HepG2 (cell line): ENCODE measurements around the gene SUPT4H1. TPM values are rescaled to one million over a fixed set of nuclear protein-coding genes. Genes with fewer than 3 reads are reported as not detected.

Experiments used
- AFF4 ChIP-seq: sonication (generic); formaldehyde crosslinking; IDR thresholded peaks from 2 replicates; pipeline ENCODE4 v1.4.0; 2020; ENCODE audit warnings: missing genetic modification reagents
- HHEX ChIP-seq: IDR thresholded peaks from 2 replicates; pipeline ENCODE4 v1.6.1; 2016; ENCODE audit warnings: control low read depth
- KDM2A ChIP-seq: sonication (generic); formaldehyde crosslinking; IDR thresholded peaks from 2 replicates; pipeline ENCODE4 v1.4.0; 2020; ENCODE audit warnings: low read depth, missing genetic modification reagents, borderline replicate concordance
- KDM4B ChIP-seq: sonication (generic); formaldehyde crosslinking; IDR thresholded peaks from 2 replicates; pipeline ENCODE4 v1.4.0; 2020; ENCODE audit warnings: missing genetic modification reagents
- MTF2 ChIP-seq: sonication (generic); formaldehyde crosslinking; IDR thresholded peaks from 2 replicates; pipeline ENCODE4 v1.5.0; 2020; ENCODE audit warnings: missing genetic modification reagents, borderline replicate concordance
- RARA ChIP-seq: IDR thresholded peaks from 2 replicates; pipeline ENCODE4 v1.6.1; 2016; ENCODE audit warnings: missing genetic modification reagents, missing compliant biosample characterization
- SALL2 ChIP-seq: sonication (generic); formaldehyde crosslinking; IDR thresholded peaks from 2 replicates; pipeline ENCODE4 v1.8.1; 2023; ENCODE audit warnings: mild to moderate bottlenecking, missing genetic modification reagents, inconsistent platforms
- ZFP36 ChIP-seq: fragments of 150-350 bp; IDR thresholded peaks from 2 replicates; pipeline ENCODE4 v1.6.1; 2018; ENCODE audit warnings: borderline replicate concordance, low read length, low read depth; ENCODE audit not compliant: partially characterized antibody
- ZNF296 ChIP-seq: sonication (generic); formaldehyde crosslinking; conservative IDR thresholded peaks from 2 replicates; pipeline ENCODE4 v1.5.0; 2020; ENCODE audit warnings: mild to moderate bottlenecking, missing genetic modification reagents
- ZNF329 ChIP-seq: sonication (generic); formaldehyde crosslinking; IDR thresholded peaks from 2 replicates; pipeline ENCODE4 v1.9.0; 2021; ENCODE audit warnings: low read depth, mild to moderate bottlenecking, missing genetic modification reagents
- ZNF331 ChIP-seq: sonication (generic); formaldehyde crosslinking; IDR thresholded peaks from 2 replicates; pipeline ENCODE4 v1.4.0; 2020; ENCODE audit warnings: missing genetic modification reagents
- ZNF598 ChIP-seq: sonication (generic); formaldehyde crosslinking; IDR thresholded peaks from 2 replicates; pipeline ENCODE4 v1.5.1; 2020; ENCODE audit warnings: mild to moderate bottlenecking, missing genetic modification reagents, borderline replicate concordance
- ZNF629 ChIP-seq: sonication (generic); formaldehyde crosslinking; conservative IDR thresholded peaks from 2 replicates; pipeline ENCODE4 v1.5.0; 2020; ENCODE audit warnings: missing genetic modification reagents
- ZNF772 ChIP-seq: sonication (generic); formaldehyde crosslinking; IDR thresholded peaks from 2 replicates; pipeline ENCODE4 v1.5.0; 2020; ENCODE audit warnings: mild to moderate bottlenecking, missing genetic modification reagents
- ZNF777 ChIP-seq: sonication (generic); formaldehyde crosslinking; IDR thresholded peaks from 2 replicates; pipeline ENCODE4 v1.4.0; 2020; ENCODE audit warnings: missing genetic modification reagents
- ZNF792 ChIP-seq: IDR thresholded peaks from 2 replicates; pipeline ENCODE4 v1.6.1; 2016
- ZSCAN22 ChIP-seq: sonication (generic); formaldehyde crosslinking; IDR thresholded peaks from 2 replicates; pipeline ENCODE4 v1.4.0; 2020; ENCODE audit warnings: mild to moderate bottlenecking, missing genetic modification reagents
- polyA plus RNA-seq, 8 experiments: library from polyadenylated mRNA; depleted of rRNA in 3 of 8; stranded (reverse) in 7 of 8; unstranded in 1 of 8; fragments of >200 nt; fragmentation: Illumina TruSeq in 4 of 8; extraction: Trizol in 4 of 8; gene quantifications; 2 replicates each; pipeline versions ENCODE4 v1.2.1 to v1.2.3, GENCODE V29; 2011 to 2016; ENCODE audit warnings: low read depth in 4 of 8, missing spikeins in 1 of 8, mixed read lengths in 1 of 8; ENCODE audit not compliant: insufficient read depth in 1 of 8
- total RNA-seq, 5 experiments: library from RNA; depleted of rRNA; stranded (reverse); fragments of >200 nt; fragmentation: Illumina TruSeq; extraction: Trizol; gene quantifications; 2 replicates each; pipeline ENCODE4 v1.2.3, GENCODE V29; 2016; ENCODE audit warnings: low read depth in 1 of 5
- TF ChIP-seq, protein P1 (sequence below): sonication (generic); formaldehyde crosslinking; IDR thresholded peaks from 2 replicates; pipeline ENCODE4 v1.5.1; 2020; ENCODE audit warnings: mild to moderate bottlenecking, missing genetic modification reagents, borderline replicate concordance
- TF ChIP-seq, protein P2 (sequence below): IDR thresholded peaks from 2 replicates; pipeline ENCODE4 v1.6.1; 2016; ENCODE audit warnings: missing genetic modification reagents, missing compliant biosample characterization
- TF ChIP-seq, protein P3 (sequence below): sonication (generic); formaldehyde crosslinking; conservative IDR thresholded peaks from 2 replicates; pipeline ENCODE4 v1.8.0; 2022; ENCODE audit warnings: mild to moderate bottlenecking, moderate library complexity, missing genetic modification reagents

SUPT4H1 gene
- total and polyA plus RNA-seq, 2 of the 13 experiments (the other 11 are each of a cell fraction or from before 2014, with no cell fraction given) = 155 to 244 TPM

- TF ChIP-seq AFF4 (peak; percentile 77; the same call in 1 of the 2 replicates), SALL2 (no peak), ZSCAN22 (no peak), ZNF777 (CRISPR knock-in tag) (no peak), ZNF329 (CRISPR knock-in tag) (no peak), HHEX (CRISPR knock-in tag) (no peak), ZNF629 (CRISPR knock-in tag) (0 out of 2 replicates have a peak, but pooled peaks have one; percentile 9), MTF2 (CRISPR knock-in tag) (no peak), ZNF296 (CRISPR knock-in tag) (no peak), RARA (peak; percentile 80), ZNF331 (CRISPR knock-in tag) (no peak), ZNF598 (no peak), ZNF772 (no peak), KDM4B (CRISPR knock-in tag) (no peak), KDM2A (CRISPR knock-in tag) (0 out of 2 replicates have a peak, but pooled peaks have one; percentile 25), ZFP36 (no peak), ZNF792 (CRISPR knock-in tag) (no peak; the same call in 1 of the 2 replicates)
- TF ChIP-seq, protein P1, sequence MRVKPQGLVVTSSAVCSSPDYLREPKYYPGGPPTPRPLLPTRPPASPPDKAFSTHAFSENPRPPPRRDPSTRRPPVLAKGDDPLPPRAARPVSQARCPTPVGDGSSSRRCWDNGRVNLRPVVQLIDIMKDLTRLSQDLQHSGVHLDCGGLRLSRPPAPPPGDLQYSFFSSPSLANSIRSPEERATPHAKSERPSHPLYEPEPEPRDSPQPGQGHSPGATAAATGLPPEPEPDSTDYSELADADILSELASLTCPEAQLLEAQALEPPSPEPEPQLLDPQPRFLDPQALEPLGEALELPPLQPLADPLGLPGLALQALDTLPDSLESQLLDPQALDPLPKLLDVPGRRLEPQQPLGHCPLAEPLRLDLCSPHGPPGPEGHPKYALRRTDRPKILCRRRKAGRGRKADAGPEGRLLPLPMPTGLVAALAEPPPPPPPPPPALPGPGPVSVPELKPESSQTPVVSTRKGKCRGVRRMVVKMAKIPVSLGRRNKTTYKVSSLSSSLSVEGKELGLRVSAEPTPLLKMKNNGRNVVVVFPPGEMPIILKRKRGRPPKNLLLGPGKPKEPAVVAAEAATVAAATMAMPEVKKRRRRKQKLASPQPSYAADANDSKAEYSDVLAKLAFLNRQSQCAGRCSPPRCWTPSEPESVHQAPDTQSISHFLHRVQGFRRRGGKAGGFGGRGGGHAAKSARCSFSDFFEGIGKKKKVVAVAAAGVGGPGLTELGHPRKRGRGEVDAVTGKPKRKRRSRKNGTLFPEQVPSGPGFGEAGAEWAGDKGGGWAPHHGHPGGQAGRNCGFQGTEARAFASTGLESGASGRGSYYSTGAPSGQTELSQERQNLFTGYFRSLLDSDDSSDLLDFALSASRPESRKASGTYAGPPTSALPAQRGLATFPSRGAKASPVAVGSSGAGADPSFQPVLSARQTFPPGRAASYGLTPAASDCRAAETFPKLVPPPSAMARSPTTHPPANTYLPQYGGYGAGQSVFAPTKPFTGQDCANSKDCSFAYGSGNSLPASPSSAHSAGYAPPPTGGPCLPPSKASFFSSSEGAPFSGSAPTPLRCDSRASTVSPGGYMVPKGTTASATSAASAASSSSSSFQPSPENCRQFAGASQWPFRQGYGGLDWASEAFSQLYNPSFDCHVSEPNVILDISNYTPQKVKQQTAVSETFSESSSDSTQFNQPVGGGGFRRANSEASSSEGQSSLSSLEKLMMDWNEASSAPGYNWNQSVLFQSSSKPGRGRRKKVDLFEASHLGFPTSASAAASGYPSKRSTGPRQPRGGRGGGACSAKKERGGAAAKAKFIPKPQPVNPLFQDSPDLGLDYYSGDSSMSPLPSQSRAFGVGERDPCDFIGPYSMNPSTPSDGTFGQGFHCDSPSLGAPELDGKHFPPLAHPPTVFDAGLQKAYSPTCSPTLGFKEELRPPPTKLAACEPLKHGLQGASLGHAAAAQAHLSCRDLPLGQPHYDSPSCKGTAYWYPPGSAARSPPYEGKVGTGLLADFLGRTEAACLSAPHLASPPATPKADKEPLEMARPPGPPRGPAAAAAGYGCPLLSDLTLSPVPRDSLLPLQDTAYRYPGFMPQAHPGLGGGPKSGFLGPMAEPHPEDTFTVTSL (CRISPR knock-in tag) = peak; percentile 77
- TF ChIP-seq, protein P2, sequence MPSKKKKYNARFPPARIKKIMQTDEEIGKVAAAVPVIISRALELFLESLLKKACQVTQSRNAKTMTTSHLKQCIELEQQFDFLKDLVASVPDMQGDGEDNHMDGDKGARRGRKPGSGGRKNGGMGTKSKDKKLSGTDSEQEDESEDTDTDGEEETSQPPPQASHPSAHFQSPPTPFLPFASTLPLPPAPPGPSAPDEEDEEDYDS (CRISPR knock-in tag) = no peak
- TF ChIP-seq, protein P3, sequence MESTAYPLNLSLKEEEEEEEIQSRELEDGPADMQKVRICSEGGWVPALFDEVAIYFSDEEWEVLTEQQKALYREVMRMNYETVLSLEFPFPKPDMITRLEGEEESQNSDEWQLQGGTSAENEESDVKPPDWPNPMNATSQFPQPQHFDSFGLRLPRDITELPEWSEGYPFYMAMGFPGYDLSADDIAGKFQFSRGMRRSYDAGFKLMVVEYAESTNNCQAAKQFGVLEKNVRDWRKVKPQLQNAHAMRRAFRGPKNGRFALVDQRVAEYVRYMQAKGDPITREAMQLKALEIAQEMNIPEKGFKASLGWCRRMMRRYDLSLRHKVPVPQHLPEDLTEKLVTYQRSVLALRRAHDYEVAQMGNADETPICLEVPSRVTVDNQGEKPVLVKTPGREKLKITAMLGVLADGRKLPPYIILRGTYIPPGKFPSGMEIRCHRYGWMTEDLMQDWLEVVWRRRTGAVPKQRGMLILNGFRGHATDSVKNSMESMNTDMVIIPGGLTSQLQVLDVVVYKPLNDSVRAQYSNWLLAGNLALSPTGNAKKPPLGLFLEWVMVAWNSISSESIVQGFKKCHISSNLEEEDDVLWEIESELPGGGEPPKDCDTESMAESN = no peak
Measured at GRCh38 chr17:58383892-58384462, 32.0 kb upstream of the SUPT4H1 start (continued).
